ENCODE results near the gene PYCARD. TPM values are rescaled to one million over a fixed set of nuclear protein-coding genes. Genes with fewer than 3 reads are reported as not detected.

Gene PYCARD
- total and polyA plus RNA-seq, 2 experiments from 2014 or later, result 53.1 to 54.0 TPM

DNA sequence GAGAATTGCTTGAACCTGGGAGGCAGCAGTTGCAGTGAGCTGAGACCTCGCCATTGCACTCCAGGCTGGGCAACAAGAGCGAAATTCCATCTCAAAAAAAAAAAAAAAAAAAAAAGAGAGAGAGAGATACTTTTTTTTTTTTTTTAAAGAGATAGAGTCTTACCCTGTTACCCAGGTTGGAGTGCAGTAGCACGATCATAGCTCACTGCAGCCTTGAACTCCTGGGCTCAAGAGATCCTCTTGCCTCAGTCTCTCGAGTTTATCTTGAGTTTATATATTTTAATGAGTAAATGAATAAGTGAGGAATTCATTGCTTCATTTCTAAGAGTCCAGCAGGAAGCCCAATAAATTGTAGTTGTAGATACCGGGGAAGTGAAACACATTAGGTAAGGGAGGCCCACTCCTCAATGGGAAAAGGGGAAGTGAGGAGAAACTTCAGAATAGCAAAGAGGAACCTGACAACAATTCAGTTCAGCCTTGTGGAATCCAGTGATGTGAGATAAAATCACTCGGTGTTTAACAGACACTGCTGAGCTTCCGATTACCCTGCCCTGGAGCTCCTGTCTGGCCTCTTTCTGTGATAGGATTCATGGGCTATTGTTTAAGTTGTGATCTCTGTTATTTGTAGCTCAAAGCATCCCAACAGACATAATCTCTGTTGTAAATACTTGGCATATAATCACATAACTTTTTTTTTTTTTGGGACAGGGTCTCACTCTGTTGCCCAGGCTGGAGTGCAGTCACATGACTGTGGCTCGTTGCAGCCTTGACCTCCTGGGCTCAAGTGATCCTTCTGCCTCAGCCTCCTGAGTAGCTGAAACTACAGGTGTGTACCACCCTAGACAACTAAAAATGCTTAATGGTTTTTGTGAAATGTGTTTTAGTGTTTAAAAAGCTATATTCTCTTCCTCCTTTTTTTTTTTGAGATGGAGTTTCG lies 41.4 kb upstream of the PYCARD start (continued):
- TF ChIP-seq EZH2phosphoT487 (IDR thresholded peaks at IDR 0.05; ENCODE audit: unreplicated experiment), result no peak
- TF ChIP-seq POLR2AphosphoS5 (IDR thresholded peaks at IDR 0.05; ENCODE audit: low read depth), result no peak
- no peak for TF ChIP-seq ZNF114 (CRISPR knock-in tag; IDR thresholded peaks at IDR 0.05)
- TF ChIP-seq, protein P1, sequence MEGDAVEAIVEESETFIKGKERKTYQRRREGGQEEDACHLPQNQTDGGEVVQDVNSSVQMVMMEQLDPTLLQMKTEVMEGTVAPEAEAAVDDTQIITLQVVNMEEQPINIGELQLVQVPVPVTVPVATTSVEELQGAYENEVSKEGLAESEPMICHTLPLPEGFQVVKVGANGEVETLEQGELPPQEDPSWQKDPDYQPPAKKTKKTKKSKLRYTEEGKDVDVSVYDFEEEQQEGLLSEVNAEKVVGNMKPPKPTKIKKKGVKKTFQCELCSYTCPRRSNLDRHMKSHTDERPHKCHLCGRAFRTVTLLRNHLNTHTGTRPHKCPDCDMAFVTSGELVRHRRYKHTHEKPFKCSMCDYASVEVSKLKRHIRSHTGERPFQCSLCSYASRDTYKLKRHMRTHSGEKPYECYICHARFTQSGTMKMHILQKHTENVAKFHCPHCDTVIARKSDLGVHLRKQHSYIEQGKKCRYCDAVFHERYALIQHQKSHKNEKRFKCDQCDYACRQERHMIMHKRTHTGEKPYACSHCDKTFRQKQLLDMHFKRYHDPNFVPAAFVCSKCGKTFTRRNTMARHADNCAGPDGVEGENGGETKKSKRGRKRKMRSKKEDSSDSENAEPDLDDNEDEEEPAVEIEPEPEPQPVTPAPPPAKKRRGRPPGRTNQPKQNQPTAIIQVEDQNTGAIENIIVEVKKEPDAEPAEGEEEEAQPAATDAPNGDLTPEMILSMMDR (conservative IDR thresholded peaks at IDR 0.05; ENCODE audit: low read depth in 2 of 2), result no peak
- TF ChIP-seq, protein P2, sequence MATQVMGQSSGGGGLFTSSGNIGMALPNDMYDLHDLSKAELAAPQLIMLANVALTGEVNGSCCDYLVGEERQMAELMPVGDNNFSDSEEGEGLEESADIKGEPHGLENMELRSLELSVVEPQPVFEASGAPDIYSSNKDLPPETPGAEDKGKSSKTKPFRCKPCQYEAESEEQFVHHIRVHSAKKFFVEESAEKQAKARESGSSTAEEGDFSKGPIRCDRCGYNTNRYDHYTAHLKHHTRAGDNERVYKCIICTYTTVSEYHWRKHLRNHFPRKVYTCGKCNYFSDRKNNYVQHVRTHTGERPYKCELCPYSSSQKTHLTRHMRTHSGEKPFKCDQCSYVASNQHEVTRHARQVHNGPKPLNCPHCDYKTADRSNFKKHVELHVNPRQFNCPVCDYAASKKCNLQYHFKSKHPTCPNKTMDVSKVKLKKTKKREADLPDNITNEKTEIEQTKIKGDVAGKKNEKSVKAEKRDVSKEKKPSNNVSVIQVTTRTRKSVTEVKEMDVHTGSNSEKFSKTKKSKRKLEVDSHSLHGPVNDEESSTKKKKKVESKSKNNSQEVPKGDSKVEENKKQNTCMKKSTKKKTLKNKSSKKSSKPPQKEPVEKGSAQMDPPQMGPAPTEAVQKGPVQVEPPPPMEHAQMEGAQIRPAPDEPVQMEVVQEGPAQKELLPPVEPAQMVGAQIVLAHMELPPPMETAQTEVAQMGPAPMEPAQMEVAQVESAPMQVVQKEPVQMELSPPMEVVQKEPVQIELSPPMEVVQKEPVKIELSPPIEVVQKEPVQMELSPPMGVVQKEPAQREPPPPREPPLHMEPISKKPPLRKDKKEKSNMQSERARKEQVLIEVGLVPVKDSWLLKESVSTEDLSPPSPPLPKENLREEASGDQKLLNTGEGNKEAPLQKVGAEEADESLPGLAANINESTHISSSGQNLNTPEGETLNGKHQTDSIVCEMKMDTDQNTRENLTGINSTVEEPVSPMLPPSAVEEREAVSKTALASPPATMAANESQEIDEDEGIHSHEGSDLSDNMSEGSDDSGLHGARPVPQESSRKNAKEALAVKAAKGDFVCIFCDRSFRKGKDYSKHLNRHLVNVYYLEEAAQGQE (IDR thresholded peaks at IDR 0.05; ENCODE audit: unreplicated experiment), result no peak
- no peak for TF ChIP-seq NANOG (IDR thresholded peaks at IDR 0.05; ENCODE audit: borderline replicate concordance)
- TF ChIP-seq, protein P3, sequence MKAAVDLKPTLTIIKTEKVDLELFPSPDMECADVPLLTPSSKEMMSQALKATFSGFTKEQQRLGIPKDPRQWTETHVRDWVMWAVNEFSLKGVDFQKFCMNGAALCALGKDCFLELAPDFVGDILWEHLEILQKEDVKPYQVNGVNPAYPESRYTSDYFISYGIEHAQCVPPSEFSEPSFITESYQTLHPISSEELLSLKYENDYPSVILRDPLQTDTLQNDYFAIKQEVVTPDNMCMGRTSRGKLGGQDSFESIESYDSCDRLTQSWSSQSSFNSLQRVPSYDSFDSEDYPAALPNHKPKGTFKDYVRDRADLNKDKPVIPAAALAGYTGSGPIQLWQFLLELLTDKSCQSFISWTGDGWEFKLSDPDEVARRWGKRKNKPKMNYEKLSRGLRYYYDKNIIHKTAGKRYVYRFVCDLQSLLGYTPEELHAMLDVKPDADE (IDR thresholded peaks at IDR 0.05), result no peak
- no peak for TF ChIP-seq ZNF331 (CRISPR knock-in tag; IDR thresholded peaks at IDR 0.05; ENCODE audit: low read depth)

DNA sequence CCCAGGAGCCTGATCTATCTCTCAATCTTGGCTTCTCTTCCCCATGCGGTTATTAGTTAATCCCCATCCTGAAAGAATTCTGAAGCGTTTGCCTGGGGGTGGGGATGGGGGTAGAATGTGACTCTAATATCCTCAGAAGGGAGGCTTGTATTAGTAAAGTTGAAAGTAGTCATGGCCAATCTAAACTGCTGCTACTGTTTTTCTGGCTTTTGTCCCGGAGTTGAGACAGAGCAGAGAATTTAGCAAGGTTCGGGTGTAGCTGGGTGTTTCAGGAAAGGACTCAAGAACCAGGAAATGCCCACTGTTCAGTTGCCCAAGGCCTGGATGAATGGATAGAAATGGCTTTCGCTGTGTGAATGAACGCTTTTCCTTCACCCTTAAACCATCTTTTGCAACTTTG lies 39.6 kb upstream of the PYCARD start:
- Histone ChIP-seq H3K79me2 (replicated peaks; ENCODE audit: insufficient read depth) (no peaks in the 10 kb centered on the region), H3K36me3 (ENCODE audit: insufficient read depth) (no peaks in the 10 kb centered on the region), H3K27me3 (ENCODE audit: insufficient read depth) (no peaks in the 10 kb centered on the region), H3K4me2 (peak overlapping the region; percentile 47; the same call in 1 of the 2 replicates), H2AFZ (peak overlapping the region; percentile 92), H3K4me1 (ENCODE audit: insufficient read depth) (peaks cover 10% of the 10 kb centered on the region), H3K4me3 (no peak overlapping the region), H3F3A (replicated peaks; ENCODE audit: low read depth) (peaks cover 5% of the 10 kb centered on the region; the same call in 1 of the 2 replicates), H4K20me1 (replicated peaks; ENCODE audit: insufficient read depth) (no peaks in the 10 kb centered on the region), H3K9me2 (ENCODE audit: insufficient read depth) (0 out of 2 replicates have a peak, but pooled peaks cover 3% of the 10 kb centered on the region), H3K27ac (ENCODE audit: low read depth) (no peak overlapping the region)
- ATAC-seq (no peak), DNase-seq (ENCODE audit: low spot score) (no peak)
- Mint-ChIP-seq H3K36me3 (ENCODE audit: low read depth) (no peaks in the 10 kb centered on the region), H3K9me3 (no peaks in the 10 kb centered on the region; the same call in 2 of the 3 replicates), H3K4me1 (peaks cover 26% of the 10 kb centered on the region), H3K27ac (no peak overlapping the region), H3K4me3 (no peak overlapping the region), H3K27me3 (ENCODE audit: insufficient read depth, low read depth, poor library complexity) (peaks cover 2% of the 10 kb centered on the region)
- TF ChIP-seq JUNB (IDR thresholded peaks at IDR 0.05; ENCODE audit: unreplicated experiment) (no peak), STAT1 (IDR thresholded peaks at IDR 0.05; ENCODE audit: unreplicated experiment) (no peak), EZH2phosphoT487 (IDR thresholded peaks at IDR 0.05; ENCODE audit: unreplicated experiment) (no peak), ZNF114 (CRISPR knock-in tag; IDR thresholded peaks at IDR 0.05) (no peak)
- TF ChIP-seq, protein P3 (IDR thresholded peaks at IDR 0.05), result no peak
- TF ChIP-seq, protein P2 (IDR thresholded peaks at IDR 0.05; ENCODE audit: unreplicated experiment), result no peak

Data from GM23338 (cell line).